Endodermal cell (in vitro differentiated cells): ENCODE measurements around the gene DNAJC12. TPM values are rescaled to one million over a fixed set of nuclear protein-coding genes. Genes with fewer than 3 reads are reported as not detected.

Experiments used
- DNase-seq: peaks from one replicate; pipeline ENCODE4 v3.0.0-alpha.2; 2017
- H3K27ac ChIP-seq: 2 replicates; pipeline ENCODE4 v1.5.1; 2013; ENCODE audit warnings: mild to moderate bottlenecking, low read depth, low read length, moderate library complexity
- H3K27me3 ChIP-seq: 2 replicates; pipeline ENCODE4 v1.6.1; 2013; ENCODE audit warnings: mild to moderate bottlenecking, low read length, moderate library complexity; ENCODE audit not compliant: insufficient read depth, control insufficient read depth, poor library complexity, severe bottlenecking
- H3K36me3 ChIP-seq: 2 replicates; pipeline ENCODE4 v1.7.0; 2013; ENCODE audit warnings: mild to moderate bottlenecking, low read length, moderate library complexity; ENCODE audit not compliant: control insufficient read depth, insufficient read depth
- H3K4me1 ChIP-seq: one replicate; pipeline ENCODE4 v1.7.0; 2013; ENCODE audit warnings: low read length; ENCODE audit not compliant: control insufficient read depth, insufficient read depth
- H3K4me3 ChIP-seq: 2 replicates; pipeline ENCODE4 v1.5.1; 2013; ENCODE audit warnings: mild to moderate bottlenecking, low read length, moderate library complexity
- H3K9ac ChIP-seq: 2 replicates; pipeline ENCODE4 v1.6.1; 2013; ENCODE audit warnings: mild to moderate bottlenecking, low read length, moderate library complexity; ENCODE audit not compliant: poor library complexity, severe bottlenecking; ENCODE audit errors: extremely low read depth
- H3K9me3 ChIP-seq: 2 replicates; pipeline ENCODE4 v1.6.1; 2013; ENCODE audit warnings: mild to moderate bottlenecking, low read length, moderate library complexity; ENCODE audit not compliant: control insufficient read depth
- H3K27ac Mint-ChIP-seq: 2 replicates; pipeline ENCODE4 v1.8.0; 2020; ENCODE audit warnings: mixed read lengths
- H3K27me3 Mint-ChIP-seq: 2 replicates; pipeline ENCODE4 v1.8.0; 2021; ENCODE audit warnings: mild to moderate bottlenecking, mixed read lengths; ENCODE audit not compliant: insufficient read depth
- H3K36me3 Mint-ChIP-seq: 2 replicates; pipeline ENCODE4 v1.8.0; 2020; ENCODE audit warnings: low read depth, mixed read lengths
- H3K4me1 Mint-ChIP-seq: 2 replicates; pipeline ENCODE4 v1.8.0; 2020; ENCODE audit warnings: mixed read lengths
- H3K4me3 Mint-ChIP-seq: 2 replicates; pipeline ENCODE4 v1.8.0; 2020; ENCODE audit warnings: mild to moderate bottlenecking, moderate library complexity, mixed read lengths
- H3K9me3 Mint-ChIP-seq: 2 replicates; pipeline ENCODE4 v1.8.0; 2020; ENCODE audit warnings: mild to moderate bottlenecking, mixed read lengths
- CTCF ChIP-seq: fragments of 200-600 bp; sonication (generic); conservative IDR thresholded peaks from 2 replicates; pipeline ENCODE4 v1.5.0; 2021; ENCODE audit warnings: antibody characterized with exemption, mild to moderate bottlenecking
- WGBS, 2 experiments: methylation state at CpG; one replicate each; pipeline versions ENCODE4 v1.1.5 to v1.1.7; 2013; ENCODE audit warnings: missing lambda C conversion rate in 2 of 2, mixed read lengths in 1 of 2; ENCODE audit not compliant: insufficient coverage in 1 of 2, insufficient read length in 1 of 2; 5-methylcytosine and 5-hydroxymethylcytosine counted together
- total RNA-seq, 2 donors: library from RNA; stranded (reverse); fragmentation: NEBNext Ultra II Directional in 1 of 2; extraction: Animal tissue kit (Norgen Biotek cat#: 25700) in 1 of 2; gene quantifications; 2 replicates in 1 of 2; 3 replicates in 1 of 2; pipeline ENCODE4 v1.2.1, GENCODE V29; 2021

The DNAJC12 gene
- total RNA-seq, 2 donors from 2014 or later = 0.59 TPM; not detected in 1

GRCh38 chr10:67760272-67760671 is 77.7 kb downstream of the DNAJC12 start:
- H3K9me3 ChIP-seq = no peaks in the 10 kb centered on the region
- H3K36me3 ChIP-seq = no peaks in the 10 kb centered on the region
- peaks cover 2% of the 10 kb centered on the region for H3K4me1 Mint-ChIP-seq
- H3K27me3 Mint-ChIP-seq = peaks cover 2% of the 10 kb centered on the region
- H3K4me1 ChIP-seq = no peaks in the 10 kb centered on the region
- no peaks in the 10 kb centered on the region for H3K36me3 Mint-ChIP-seq
- no peak overlapping the region for H3K27ac ChIP-seq
- no peak for TF ChIP-seq CTCF
- 95 to 100% methylated on average over 5 to 7 of the region's 7 CpGs for WGBS, 2 experiments
- DNase-seq = no peak
- H3K27me3 ChIP-seq = no peaks in the 10 kb centered on the region
- no peak overlapping the region for H3K27ac Mint-ChIP-seq
- H3K9ac ChIP-seq = no peak overlapping the region
- H3K4me3 Mint-ChIP-seq = no peak overlapping the region
- peaks cover 6% of the 10 kb centered on the region for H3K9me3 Mint-ChIP-seq
- H3K4me3 ChIP-seq = no peak overlapping the region

Other genes starting within 250 kb of the DNAJC12 start
- 1 to 10 TPM; 3.2 to 7.2 TPM for gene CTNNA3, start 142.0 kb downstream of the DNAJC12 start, total RNA-seq
- gene SIRT1, start 46.5 kb upstream of the DNAJC12 start, total RNA-seq = 10 to 100 TPM; 30.2 to 36.7 TPM
- 10 to 100 TPM; 53.8 to 60.1 TPM for gene HERC4, start 237.1 kb upstream of the DNAJC12 start, total RNA-seq